ENCODE measurements around the gene ERN1. TPM values are rescaled to one million over a fixed set of nuclear protein-coding genes. Genes with fewer than 3 reads are reported as not detected.

ERN1 gene
- total and polyA plus RNA-seq, 2 donors (not counting 3 experiments of a cell fraction or from before 2014, with no cell fraction given) = 9.1 to 21.5 TPM

DNA sequence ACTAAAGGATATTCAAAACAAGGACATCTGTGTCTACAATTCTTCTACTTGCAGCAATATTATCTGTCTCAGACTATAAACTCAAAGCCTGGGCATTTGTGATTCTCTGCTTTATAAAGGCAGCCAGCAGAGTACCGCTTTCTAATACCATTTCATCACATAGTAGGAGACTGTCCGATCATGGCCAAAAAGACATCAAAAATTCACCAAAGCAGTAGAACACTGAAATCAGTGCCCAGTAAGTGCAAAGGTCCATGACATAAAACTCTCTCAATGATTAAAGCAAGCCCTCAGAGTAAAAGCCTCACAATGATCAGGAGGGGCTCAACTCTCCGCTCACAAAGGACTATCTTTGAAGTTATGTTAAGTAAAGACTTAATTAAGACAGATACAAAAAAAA lies 23.0 kb downstream of the ERN1 start:
- Histone ChIP-seq H3K79me2 (ENCODE audit: control insufficient read depth, insufficient read depth, low read length) (no peaks in the 10 kb centered on the region), H3K4me1 (ENCODE audit: control insufficient read depth, extremely low read depth, insufficient read depth, low read length) (peaks cover 11% of the 10 kb centered on the region), H3K27ac (ENCODE audit: insufficient read depth, low read depth, low read length) (no peak overlapping the region), H3K4me2 (ENCODE audit: insufficient read depth, low read length) (no peak overlapping the region), H3K9ac (replicated peaks; ENCODE audit: extremely low read depth, insufficient read depth, low read length) (no peak overlapping the region), H4K20me1 (replicated peaks; ENCODE audit: control insufficient read depth, extremely low read depth, insufficient read depth, low read length) (no peaks in the 10 kb centered on the region), H3K9me3 (replicated peaks; ENCODE audit: control insufficient read depth, insufficient read depth, low read length) (no peaks in the 10 kb centered on the region), H3K36me3 (ENCODE audit: control insufficient read depth in 2 of 2, extremely low read depth in 1 of 2, insufficient read depth in 2 of 2, low read length in 2 of 2) (no peaks in the 10 kb centered on the region), H3K27me3 (ENCODE audit: control insufficient read depth in 2 of 2, insufficient read depth in 2 of 2, low read length in 2 of 2) (no peaks in the 10 kb centered on the region), H2AFZ (ENCODE audit: low read depth, low read length) (no peak overlapping the region), H3K4me3 (replicated peaks in 1 of 3; ENCODE audit: insufficient read depth in 1 of 3, low read depth in 1 of 3, low read length in 3 of 3) (no peak overlapping the region), H3K9me1 (replicated peaks; ENCODE audit: control insufficient read depth, extremely low read depth, insufficient read depth, low read length) (no peaks in the 10 kb centered on the region)
- dilution Hi-C loops (cut with MboI; ENCODE audit: extremely low pct_ligation_motif_present, low sequenced_read_pairs) = no loop called here
- no TSS peak for BruUV-seq (replicated peaks)
- ChIA-PET CTCF (no interaction called here), POLR2A (no interaction called here)
- FAIRE-seq (no peak), DNase-seq (ENCODE audit: low read depth, low spot score) (no peak)
- intact Hi-C loops (cut with micrococcal nuclease) = no loop called here
- TF ChIP-seq GATA2 (IDR thresholded peaks at IDR 0.05; ENCODE audit: insufficient read depth, insufficient read length, low read depth, low read length) = no peak
- no peak for TF ChIP-seq EZH2 (IDR thresholded peaks at IDR 0.05; ENCODE audit: borderline replicate concordance, low read depth, low read length, severe bottlenecking)
- TF ChIP-seq JUN (IDR thresholded peaks at IDR 0.05; ENCODE audit: borderline replicate concordance, insufficient read depth, insufficient read length, low read depth) = no peak
- TF ChIP-seq, protein P1, sequence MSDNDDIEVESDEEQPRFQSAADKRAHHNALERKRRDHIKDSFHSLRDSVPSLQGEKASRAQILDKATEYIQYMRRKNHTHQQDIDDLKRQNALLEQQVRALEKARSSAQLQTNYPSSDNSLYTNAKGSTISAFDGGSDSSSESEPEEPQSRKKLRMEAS (IDR thresholded peaks at IDR 0.05; ENCODE audit: insufficient read depth, insufficient read length) = no peak
- TF ChIP-seq MYC (IDR thresholded peaks at IDR 0.05; ENCODE audit: low read depth, low read length) = no peak
- TF ChIP-seq CTCF (IDR thresholded peaks at IDR 0.05; ENCODE audit: extremely low read depth in 1 of 2, insufficient read depth in 1 of 2, low read depth in 1 of 2, low read length in 2 of 2) = no peak
- TF ChIP-seq POLR2AphosphoS5 (IDR thresholded peaks at IDR 0.05; ENCODE audit: insufficient read depth, low read depth, low read length) = no peak
- no peak for TF ChIP-seq POLR2A (IDR thresholded peaks at IDR 0.05; ENCODE audit: low read depth, low read length)
- TF ChIP-seq FOS (IDR thresholded peaks at IDR 0.05; ENCODE audit: borderline replicate concordance, insufficient read depth, low read length) = no peak
